ENCODE data around the gene SEMA6B. TPM values are rescaled to one million over a fixed set of nuclear protein-coding genes. Genes with fewer than 3 reads are reported as not detected.

Gene SEMA6B
- total RNA-seq, 1 donor from 2014 or later = 8.3 TPM

DNA sequence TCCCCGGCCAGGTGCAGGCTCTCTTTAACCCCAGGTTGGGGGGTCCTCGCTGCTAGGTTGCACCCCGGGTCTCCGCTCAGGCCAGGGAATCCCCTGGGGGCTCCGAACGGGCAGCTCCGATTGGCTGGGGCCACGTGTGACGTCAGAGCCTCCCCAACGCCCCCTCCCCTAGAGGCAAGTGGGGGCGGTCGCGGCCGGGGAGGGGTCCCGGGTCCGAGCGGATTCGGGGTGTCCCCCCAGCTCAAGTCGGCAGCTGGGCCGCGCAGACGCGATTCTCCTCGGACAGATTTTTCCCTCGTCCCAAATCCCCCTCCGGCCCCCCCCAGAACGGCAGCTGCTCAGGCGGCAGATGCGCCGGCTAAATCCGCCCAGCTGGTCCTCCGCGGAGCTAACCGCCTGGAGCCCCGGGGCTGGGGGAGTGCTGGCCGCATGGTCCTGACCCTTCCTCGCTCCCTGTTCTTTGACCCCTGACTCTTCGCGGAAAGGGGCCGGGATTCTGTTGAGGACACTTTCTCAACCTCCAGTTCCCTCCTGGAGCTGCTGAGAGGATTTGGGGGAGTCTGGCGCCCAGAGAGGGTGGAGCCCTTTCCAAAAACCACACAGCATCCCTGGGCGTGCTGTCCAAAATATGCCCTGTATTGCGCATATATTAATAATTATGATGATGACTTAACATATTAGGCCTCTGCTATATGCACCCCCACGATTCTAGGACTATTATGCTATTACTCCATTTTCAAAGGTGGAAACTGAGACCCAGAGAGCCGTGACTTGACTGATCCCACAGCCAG is 25.4 kb upstream of the SEMA6B start:
- peak overlapping the region; percentile 39 to 42 for H3K4me3 ChIP-seq
- peaks cover 16% of the 10 kb centered on the region for H3K4me1 ChIP-seq
- DNase-seq (ENCODE audit: extremely low spot score in 2 of 2) = no peak
- H3K36me3 ChIP-seq = no peaks in the 10 kb centered on the region
- intact Hi-C loops (cut with DNase I) = no loop called here
- H3K27me3 ChIP-seq = no peaks in the 10 kb centered on the region
- H3K27ac ChIP-seq = no peak overlapping the region
- TF ChIP-seq, protein P1, sequence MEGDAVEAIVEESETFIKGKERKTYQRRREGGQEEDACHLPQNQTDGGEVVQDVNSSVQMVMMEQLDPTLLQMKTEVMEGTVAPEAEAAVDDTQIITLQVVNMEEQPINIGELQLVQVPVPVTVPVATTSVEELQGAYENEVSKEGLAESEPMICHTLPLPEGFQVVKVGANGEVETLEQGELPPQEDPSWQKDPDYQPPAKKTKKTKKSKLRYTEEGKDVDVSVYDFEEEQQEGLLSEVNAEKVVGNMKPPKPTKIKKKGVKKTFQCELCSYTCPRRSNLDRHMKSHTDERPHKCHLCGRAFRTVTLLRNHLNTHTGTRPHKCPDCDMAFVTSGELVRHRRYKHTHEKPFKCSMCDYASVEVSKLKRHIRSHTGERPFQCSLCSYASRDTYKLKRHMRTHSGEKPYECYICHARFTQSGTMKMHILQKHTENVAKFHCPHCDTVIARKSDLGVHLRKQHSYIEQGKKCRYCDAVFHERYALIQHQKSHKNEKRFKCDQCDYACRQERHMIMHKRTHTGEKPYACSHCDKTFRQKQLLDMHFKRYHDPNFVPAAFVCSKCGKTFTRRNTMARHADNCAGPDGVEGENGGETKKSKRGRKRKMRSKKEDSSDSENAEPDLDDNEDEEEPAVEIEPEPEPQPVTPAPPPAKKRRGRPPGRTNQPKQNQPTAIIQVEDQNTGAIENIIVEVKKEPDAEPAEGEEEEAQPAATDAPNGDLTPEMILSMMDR (IDR thresholded peaks at IDR 0.05) = no peak
- TF ChIP-seq POLR2AphosphoS5 (IDR thresholded peaks at IDR 0.05; ENCODE audit: insufficient read depth in 1 of 2, low read depth in 1 of 2) (no peak), POLR2A (IDR thresholded peaks at IDR 0.05) (no peak)
- no peaks in the 10 kb centered on the region for H3K9me3 ChIP-seq

DNA sequence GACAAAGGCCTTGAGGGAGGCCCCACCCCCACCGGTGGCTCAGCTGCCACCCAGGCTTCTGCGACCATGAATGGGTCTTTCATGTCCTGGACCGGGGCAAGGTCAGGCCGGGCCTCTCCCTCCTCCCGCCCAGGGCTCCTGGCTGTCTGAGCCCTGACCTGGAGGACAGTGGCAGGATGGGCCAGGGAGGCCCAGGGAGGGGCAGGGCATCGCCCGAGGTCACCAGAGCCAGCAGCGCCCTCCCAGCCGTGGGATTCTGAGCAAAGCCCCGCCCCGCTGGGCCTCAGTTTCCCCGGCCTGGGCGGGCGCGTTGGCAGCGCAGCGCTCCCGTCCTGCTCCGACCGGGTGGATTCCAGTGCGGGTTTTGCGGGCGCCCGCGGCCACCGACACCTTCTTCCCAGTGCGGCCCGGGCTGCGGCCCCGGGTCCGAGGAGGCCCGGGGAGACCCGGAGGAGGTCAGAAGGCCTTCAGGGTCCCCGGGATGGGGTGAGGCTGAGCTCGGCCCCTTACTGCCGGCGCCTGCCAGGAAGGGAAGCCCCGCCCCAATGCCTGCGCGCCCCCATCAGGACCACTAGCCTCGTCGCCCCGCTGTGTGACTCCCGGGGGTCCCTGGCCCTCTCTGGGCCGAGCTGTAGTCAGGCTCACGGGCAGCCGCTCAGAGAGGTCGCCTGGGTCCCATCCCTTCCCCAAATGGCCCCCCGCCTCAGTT is 24.6 kb upstream of the SEMA6B start:
- Histone ChIP-seq H3K36me3 (no peaks in the 10 kb centered on the region), H3K9me3 (no peaks in the 10 kb centered on the region), H3K27ac (no peak overlapping the region), H3K27me3 (no peaks in the 10 kb centered on the region), H3K4me3 (peak overlapping the region; percentile 39 to 42), H3K4me1 (peaks cover 16% of the 10 kb centered on the region)
- no peak for DNase-seq (ENCODE audit: extremely low spot score in 2 of 2)
- intact Hi-C loops (cut with DNase I) = no loop called here
- TF ChIP-seq POLR2A (IDR thresholded peaks at IDR 0.05) (no peak), POLR2AphosphoS5 (IDR thresholded peaks at IDR 0.05; ENCODE audit: insufficient read depth in 1 of 2, low read depth in 1 of 2) (no peak)
- TF ChIP-seq, protein P1 (IDR thresholded peaks at IDR 0.05) = no peak

DNA sequence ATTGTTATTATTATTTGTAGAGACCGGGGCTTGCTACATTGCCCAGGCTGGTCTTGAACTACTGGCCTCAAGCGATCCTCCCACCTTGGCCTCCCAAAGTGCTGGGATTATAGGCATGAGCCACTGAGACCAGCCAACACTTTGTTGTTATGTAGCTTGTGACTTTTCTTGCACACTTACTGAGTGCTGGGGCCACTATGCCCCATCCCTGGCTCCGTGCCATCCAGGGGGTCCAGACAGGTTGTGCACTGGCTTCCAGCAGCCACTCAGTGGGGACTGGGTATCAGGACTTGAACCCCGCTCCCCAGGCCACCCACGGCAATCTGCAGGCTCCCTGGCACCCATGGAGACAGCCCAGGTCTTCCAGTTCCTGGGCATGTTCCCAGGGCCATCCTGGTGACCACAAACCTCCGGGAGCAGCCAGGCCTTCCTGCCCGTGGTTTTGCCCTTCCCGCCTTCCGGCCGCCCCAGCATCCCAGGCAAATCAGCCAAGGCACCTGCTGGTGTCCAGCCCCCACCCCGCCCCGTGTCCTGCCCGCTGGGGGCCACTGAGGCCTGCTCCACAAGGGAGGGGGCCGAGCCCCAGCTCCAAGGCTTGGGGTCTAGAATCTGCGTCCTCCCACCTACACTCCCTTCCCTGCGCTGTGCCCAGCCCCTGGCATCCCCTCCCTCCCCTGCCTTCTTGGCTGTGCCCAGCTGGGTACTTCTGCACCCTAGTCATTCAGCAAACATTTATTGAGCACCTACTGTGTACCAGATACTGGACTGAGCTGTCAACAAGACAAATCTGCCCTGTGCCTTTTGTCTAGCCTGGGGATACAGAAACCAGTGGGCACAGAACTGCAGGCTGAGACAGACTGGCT is 23.7 kb upstream of the SEMA6B start:
- no peak for TF ChIP-seq POLR2A (IDR thresholded peaks at IDR 0.05)
- TF ChIP-seq POLR2AphosphoS5 (IDR thresholded peaks at IDR 0.05; ENCODE audit: insufficient read depth in 1 of 2, low read depth in 1 of 2) = no peak
- TF ChIP-seq, protein P1 (IDR thresholded peaks at IDR 0.05) = no peak
- Histone ChIP-seq H3K27me3 (no peaks in the 10 kb centered on the region), H3K9me3 (no peaks in the 10 kb centered on the region), H3K4me1 (peaks cover 16% of the 10 kb centered on the region), H3K4me3 (no peak overlapping the region), H3K36me3 (no peaks in the 10 kb centered on the region), H3K27ac (no peak overlapping the region)
- intact Hi-C loops (cut with DNase I) = no loop called here
- no peak for DNase-seq (ENCODE audit: extremely low spot score in 2 of 2)

DNA sequence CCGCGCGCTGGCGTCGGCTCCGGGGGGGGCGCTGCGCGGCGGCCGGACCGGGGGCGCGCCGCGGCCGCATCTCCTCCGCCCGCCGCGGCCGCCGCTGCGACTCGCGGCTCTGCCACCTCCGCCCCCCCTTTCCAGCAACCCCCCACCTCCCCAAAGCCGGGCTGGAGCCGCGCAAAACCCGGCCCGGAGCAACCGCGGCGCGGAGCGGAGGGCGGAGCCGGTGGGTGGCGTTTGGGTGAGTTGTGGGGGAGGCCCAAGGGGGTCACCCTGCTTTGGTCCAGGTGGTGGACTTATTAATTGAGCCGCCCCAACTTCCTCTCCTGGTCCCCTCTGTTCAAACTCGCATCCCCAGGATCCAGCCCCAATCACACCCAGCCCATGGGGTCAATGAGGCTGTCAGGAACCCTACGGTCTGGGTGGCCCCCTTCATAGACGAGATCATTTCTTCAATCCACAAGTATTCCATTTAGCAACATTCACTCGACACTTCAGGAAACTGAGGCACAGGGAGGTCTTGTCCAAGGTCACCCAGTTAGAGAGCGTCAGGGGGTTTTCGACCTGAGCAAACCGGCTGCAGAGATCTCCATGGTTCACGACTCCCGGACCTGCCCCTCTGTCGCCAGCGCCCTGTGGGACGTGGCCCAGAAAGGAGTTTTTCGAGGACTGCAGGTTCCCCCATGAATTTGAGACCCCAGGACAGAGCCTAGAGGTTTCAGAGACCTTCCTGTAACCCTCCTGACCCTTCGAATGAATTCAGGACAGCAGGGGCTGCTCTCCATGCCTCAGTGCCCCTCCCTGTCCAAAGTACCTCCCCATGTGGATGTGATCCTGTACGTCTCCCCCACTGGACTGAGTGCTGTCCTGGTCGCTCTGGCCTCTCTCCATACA is 22.4 kb upstream of the SEMA6B start:
- intact Hi-C loops (cut with DNase I) = no loop called here
- no peaks in the 10 kb centered on the region for H3K27me3 ChIP-seq
- H3K4me3 ChIP-seq = no peak overlapping the region
- H3K36me3 ChIP-seq = no peaks in the 10 kb centered on the region
- H3K9me3 ChIP-seq = no peaks in the 10 kb centered on the region
- H3K4me1 ChIP-seq = peaks cover 16% of the 10 kb centered on the region
- DNase-seq (ENCODE audit: extremely low spot score in 2 of 2) = no peak
- TF ChIP-seq POLR2A (IDR thresholded peaks at IDR 0.05) = no peak
- no peak for TF ChIP-seq POLR2AphosphoS5 (IDR thresholded peaks at IDR 0.05; ENCODE audit: insufficient read depth in 1 of 2, low read depth in 1 of 2)
- TF ChIP-seq, protein P1 (IDR thresholded peaks at IDR 0.05) = no peak
- H3K27ac ChIP-seq = no peak overlapping the region
